SK-N-SH (cell line): ENCODE results near the gene NRG3.

Experiments used
- CTCF ChIP-seq: fragments of 200-600 bp; sonication (generic); IDR thresholded peaks from 2 replicates; pipeline ENCODE4 v1.6.1; 2017; ENCODE audit warnings: antibody characterized with exemption, mild to moderate bottlenecking, moderate library complexity
- ELF1 ChIP-seq: IDR thresholded peaks from 2 replicates; pipeline ENCODE4 v1.4.0; 2012
- FOXJ3 ChIP-seq: sonication (generic); formaldehyde crosslinking; IDR thresholded peaks from 2 replicates; pipeline ENCODE4 v1.5.1; 2020; ENCODE audit warnings: mild to moderate bottlenecking, missing genetic modification reagents
- FOXM1 ChIP-seq: IDR thresholded peaks from 2 replicates; pipeline ENCODE4 v1.4.0; 2012; ENCODE audit warnings: low read depth, mild to moderate bottlenecking
- JUND ChIP-seq: IDR thresholded peaks from 2 replicates; pipeline ENCODE4 v1.4.0; 2012
- MXI1 ChIP-seq: IDR thresholded peaks from 2 replicates; pipeline ENCODE4 v1.6.1; 2012; ENCODE audit warnings: mild to moderate bottlenecking, low read depth, low read length, improper control_type of control experiment
- POLR2AphosphoS5 ChIP-seq: IDR thresholded peaks from 2 replicates; pipeline ENCODE4 v1.6.1; 2012; ENCODE audit warnings: low read depth, low read length
- RAD21 ChIP-seq: IDR thresholded peaks from 2 replicates; pipeline ENCODE4 v1.6.1; 2012; ENCODE audit warnings: mild to moderate bottlenecking, low read length
- REST ChIP-seq: IDR thresholded peaks from 2 replicates; pipeline ENCODE4 v1.6.1; 2012; ENCODE audit warnings: mild to moderate bottlenecking, low read depth, low read length, moderate library complexity
- RFX5 ChIP-seq: IDR thresholded peaks from 2 replicates; pipeline ENCODE4 v1.6.1; 2012; ENCODE audit warnings: mild to moderate bottlenecking, improper control_type of control experiment, low read length
- SMC3 ChIP-seq: IDR thresholded peaks from 2 replicates; pipeline ENCODE4 v1.6.1; 2012; ENCODE audit warnings: low read depth, low read length, improper control_type of control experiment
- TAF1 ChIP-seq: IDR thresholded peaks from 2 replicates; pipeline ENCODE4 v1.6.1; 2012; ENCODE audit warnings: low read depth, mild to moderate bottlenecking, low read length, moderate library complexity, borderline replicate concordance
- ZBTB33 ChIP-seq: IDR thresholded peaks from 2 replicates; pipeline ENCODE4 v1.4.0; 2012; ENCODE audit warnings: low read depth, borderline replicate concordance

- no peak for TF ChIP-seq ELF1
- TF ChIP-seq CTCF = no peak
- TF ChIP-seq RAD21 = no peak
- TF ChIP-seq FOXJ3 (CRISPR knock-in tag) = no peak
- TF ChIP-seq SMC3 = no peak
- TF ChIP-seq JUND = no peak
- no peak for TF ChIP-seq ZBTB33
- no peak for TF ChIP-seq POLR2AphosphoS5
- no peak for TF ChIP-seq REST
- no peak for TF ChIP-seq TAF1
- TF ChIP-seq FOXM1 = no peak
- no peak for TF ChIP-seq RFX5
- TF ChIP-seq MXI1 = no peak
Measured at GRCh38 chr10:82536668-82537067, 661.7 kb downstream of the NRG3 start.
